GM21528 (cell line): ENCODE data around the gene PAPOLG.
"Not testable (repeated sequence)": the region's sequence is repeated elsewhere in the genome, so short reads cannot be mapped to it uniquely, and the experiment has no call there.

Experiments
- ATAC-seq: cut with Tn5 transposase; IDR thresholded peaks from one replicate; pipeline ENCODE4 v1.9.1; 2021; ENCODE audit warnings: mild to moderate bottlenecking, moderate library complexity; ENCODE audit not compliant: unreplicated experiment, low FRiP score

PAPOLG gene

DNA sequence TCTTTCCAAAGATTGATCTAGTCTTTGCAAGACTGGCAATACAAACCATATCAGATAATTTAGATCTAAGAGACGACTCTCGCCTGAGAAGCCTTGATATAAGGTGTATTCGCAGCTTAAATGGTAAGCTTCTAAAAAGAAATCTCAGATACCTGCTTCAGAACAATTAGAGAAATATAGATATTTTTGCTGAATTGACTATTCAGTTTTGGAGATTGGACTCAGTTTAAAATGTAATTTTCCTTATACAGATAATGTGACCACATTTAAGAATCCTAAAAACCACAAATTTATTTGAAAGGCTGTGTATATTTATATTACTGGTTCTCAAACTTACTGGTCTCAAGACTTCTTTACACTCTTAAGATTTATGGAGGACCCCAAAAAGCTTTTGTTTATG, 15.4 kb downstream of the PAPOLG start:
- no peak for ATAC-seq

DNA sequence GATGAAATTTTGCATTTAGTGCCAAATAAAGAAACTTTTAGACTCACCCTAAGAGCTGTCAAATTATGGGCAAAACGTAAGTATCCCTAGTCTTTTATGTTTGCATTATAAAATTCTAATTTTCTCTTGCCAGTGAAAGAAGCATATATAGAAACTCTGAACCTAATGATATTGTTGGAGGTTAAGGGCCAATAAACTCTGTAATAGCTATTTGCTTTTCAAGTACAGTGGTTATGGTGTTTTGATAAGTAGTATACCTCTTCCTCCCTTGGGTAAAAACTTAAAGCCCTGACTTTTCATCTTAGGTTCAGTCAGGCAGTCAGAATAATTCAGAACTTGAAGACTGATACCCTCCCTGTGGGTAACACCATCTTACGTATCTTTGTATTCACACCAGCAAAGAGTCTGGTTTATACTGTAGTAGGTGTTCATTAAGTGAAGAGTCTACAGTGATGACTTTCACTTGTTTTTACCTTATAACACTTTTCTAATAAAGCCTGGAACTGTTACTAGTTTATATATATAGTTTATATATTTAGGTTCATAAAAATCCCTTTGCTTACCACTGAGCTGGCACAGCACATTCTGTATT, 19.1 kb downstream of the PAPOLG start:
- ATAC-seq, result no peak

DNA sequence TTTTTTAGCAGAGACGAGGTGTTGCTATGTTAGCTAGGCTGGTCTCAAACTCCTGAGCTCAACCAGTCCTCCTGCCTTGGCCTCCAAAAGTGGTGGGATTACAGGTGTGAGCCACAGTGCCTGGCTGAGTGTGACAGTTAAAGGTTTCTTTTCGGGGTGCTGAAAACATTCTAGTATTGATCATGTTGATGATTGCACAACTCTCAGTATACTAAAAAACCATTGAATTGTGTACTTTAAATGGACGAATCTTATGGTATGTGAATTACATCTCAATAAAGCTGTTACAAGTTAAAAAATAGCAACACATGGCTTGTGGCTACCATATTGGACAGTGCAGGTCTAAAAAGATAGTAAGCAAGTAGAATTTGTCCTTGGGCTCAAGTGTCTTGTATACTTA, 22.3 kb downstream of the PAPOLG start:
- no peak for ATAC-seq

DNA sequence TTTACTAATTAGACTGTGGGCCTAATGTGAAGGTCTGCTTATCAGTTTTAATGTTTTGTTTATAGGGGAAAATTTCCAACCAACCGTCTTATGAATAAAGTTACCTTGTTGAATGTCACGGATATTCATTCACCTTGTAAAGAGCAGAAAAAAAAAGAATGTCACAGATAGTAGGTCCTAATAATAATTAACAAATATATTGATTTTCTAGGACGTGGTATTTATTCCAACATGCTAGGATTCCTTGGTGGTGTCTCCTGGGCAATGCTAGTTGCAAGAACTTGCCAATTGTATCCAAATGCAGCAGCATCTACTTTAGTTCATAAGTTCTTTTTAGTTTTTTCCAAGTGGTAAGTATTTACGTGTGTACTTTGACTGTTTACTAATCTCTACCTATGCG, 23.4 kb downstream of the PAPOLG start:
- no peak for ATAC-seq

DNA sequence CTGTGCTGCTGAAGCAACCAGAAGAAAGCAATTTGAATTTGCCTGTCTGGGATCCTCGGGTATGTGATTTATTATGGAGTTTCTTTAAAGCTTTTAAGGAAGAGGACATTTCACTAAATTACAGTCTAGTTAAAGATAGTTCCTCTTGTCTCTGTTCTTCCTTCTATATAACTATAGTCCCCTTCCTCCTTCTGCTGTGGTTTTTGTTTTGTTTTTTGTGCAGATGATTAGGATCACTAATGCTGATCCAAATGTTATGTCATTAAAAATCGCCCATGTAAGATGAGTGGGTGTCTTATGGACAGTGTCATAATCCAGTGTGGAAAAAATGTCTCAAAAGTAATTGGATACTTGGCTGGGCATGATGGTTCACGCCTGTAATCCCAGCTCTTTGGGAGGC, 24.7 kb downstream of the PAPOLG start:
- ATAC-seq, result no peak

DNA sequence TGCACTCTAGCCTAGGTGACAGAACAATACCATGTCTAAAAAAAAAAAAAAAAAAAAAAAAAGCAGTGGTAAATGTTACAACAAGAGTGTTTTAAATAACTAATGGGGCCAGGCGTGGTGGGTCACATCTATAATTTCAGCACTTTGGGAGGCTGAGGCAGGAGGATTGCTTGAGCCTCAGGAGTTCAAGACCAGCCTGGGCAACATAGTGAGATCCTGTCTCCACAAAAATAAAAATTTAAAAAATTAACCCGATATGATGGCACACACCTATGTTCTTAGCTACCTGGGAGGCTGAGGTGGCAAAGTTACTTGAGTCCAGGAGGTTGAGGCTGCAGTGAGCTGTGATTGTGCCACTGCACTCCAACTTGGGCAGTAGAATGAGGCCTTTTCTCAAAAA, 37.1 kb downstream of the PAPOLG start:
- no peak for ATAC-seq

DNA sequence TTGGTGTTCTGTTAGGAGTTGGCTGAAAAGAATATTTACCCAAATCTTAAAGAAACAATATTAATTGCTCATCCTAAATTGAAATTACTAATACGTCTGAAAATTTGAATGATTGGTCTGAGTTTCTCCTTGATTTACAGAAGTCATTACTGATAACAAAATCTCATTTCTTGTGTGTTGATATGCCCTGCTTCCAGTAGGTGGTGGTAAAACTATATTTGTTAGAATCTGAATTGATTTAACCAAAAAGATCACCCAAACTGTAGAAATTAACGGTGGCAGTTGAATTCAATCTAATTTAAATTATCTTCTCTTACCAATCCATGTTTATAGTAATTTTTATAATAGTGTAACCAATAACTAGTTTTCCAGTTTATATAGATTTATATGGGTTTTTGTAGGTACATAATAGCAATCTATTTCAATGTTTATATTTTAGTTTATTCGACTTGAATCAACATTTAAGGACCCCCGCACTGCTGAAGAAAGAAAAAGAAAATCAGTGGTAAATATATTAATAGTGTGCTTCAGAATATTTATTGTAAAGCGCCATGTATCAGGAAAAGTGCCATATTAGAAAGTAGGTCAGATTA, 38.3 kb downstream of the PAPOLG start:
- ATAC-seq, result no peak

DNA sequence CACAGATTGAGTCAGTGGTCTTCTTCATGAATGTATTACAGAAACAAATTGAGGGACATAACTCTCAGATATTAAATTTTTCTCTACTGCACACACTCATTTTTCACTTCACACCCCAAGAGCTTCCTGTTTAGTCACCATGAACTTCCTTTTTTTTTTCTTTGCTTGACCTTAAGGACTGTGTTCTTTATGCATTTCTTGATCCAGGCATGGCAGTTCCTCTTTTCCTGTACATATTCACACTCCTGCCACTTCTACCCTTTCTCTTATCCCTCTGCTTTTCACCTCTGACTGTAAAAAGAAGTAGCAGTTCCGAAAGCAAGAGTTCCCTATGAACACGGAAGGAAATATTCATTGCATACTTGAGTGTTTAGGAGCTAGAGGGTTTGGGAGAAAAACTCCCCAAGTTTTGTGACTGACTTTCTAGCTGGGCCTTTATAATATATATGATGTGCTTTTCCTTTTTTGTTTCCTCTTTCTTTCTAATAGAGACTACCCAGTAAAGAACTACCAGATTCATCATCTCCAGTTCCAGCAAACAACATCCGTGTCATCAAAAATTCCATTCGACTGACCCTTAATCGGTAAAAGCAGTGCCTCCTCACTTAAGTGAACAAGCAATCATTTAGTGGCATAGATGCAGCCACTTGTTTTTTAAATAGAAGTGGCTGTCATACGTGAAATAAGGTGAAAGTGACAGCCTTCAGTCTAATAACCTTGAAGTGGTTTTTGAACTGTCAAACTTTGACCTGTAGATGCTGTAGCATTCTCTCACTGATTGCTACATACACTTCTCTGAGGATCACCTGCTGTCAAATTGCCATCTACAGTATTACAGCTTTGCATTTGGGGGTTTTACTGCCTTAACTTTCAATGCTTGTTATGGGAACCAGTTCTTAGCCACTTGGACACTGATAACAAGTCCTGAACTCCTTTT, 40.8 kb downstream of the PAPOLG start:
- ATAC-seq, result no peak

DNA sequence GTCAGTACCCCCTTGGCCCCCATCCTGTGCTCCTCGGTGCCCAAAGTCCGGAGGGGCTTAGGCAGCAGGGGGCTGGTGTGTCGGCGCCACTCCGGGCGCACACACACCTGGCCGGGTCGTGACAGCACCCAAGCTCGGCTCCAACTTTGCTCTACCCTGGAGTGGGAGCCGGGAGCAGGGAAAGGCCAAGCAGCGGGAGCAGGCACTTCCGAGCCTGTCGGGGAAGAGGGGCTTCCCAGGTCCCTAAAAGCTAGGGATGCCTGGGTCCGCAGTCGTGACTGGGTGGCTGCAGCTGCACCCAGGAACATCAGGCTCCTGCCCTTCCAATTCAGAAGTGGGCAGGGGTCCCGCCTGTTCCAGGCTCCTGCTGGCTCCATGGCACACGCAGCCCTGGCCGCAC, 48.4 kb downstream of the PAPOLG start:
- no peak for ATAC-seq

DNA sequence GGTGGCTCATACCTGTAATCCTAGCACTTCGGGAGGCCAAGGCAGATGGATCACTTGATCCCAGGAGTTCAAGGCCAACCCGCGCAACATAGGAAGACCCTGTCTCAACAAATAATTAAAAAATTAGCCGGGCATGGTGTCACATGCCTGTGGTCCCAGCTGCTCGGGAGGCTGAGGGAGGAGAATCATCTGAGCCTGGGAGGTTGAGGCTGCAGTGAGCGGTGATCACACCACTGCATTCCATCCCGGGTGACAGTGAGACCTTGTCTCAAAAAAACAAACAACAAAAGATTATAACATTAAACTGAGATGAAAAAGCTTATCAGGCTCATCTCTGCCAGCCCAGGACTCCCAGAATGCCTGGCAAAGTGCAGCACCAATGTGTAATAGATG, 50.5 kb downstream of the PAPOLG start:
- ATAC-seq, result no peak

DNA sequence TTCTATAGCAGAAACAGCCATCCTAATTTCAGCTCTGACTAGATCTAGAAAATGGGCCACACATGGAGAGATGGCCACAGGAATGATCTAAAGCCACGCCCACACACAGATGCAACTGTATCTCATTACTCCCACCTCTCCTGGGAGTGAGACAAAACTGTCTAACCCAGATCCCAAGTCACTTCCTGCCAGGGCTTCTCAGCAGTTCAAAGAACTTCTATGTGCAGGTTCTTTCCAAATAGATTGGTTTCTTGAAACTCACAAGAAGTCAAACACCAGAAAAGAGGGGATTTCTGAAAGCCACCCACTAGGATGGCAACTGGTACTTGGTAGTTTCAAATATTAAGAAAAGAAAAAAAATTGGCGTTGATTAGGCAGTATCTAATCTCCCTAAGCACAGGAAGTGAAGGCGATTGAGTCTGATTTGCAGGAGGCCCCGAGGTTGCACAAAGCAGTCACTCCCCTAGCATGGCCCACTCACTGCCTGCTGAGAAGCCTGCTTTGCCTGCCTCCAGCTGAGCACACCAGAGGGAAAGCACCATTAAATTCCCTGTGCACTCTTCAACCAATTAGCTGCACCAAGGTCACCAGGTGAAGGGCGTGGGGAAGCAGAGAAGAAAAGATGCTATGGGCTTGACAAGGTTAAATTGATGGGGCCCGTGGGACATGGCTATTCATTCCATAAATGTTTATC, 51.1 kb downstream of the PAPOLG start:
- peak; percentile 67 for ATAC-seq

DNA sequence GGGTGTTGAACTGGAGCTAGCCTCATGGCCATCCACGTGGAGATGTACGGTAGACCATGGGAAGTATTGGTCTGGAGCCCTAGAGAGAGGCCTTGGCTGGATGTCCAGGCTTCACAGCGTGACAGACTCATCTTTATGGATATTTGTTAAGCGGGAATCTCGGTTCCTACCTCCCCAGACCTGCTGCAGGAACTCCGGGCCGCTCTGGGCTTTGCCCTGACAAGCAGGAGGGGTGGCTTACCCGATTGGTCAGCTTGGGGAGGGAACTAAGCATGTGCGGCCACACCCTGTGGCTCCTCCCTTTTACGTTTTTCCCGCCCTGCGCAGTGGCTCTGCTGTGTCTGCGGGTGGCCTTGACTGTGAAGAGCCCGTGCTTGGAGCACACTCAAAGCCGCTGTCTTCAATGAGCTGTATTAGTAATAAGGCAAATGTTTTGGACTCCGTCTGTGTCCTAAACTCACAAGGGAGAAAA, 52.3 kb downstream of the PAPOLG start:
- no peak for ATAC-seq

DNA sequence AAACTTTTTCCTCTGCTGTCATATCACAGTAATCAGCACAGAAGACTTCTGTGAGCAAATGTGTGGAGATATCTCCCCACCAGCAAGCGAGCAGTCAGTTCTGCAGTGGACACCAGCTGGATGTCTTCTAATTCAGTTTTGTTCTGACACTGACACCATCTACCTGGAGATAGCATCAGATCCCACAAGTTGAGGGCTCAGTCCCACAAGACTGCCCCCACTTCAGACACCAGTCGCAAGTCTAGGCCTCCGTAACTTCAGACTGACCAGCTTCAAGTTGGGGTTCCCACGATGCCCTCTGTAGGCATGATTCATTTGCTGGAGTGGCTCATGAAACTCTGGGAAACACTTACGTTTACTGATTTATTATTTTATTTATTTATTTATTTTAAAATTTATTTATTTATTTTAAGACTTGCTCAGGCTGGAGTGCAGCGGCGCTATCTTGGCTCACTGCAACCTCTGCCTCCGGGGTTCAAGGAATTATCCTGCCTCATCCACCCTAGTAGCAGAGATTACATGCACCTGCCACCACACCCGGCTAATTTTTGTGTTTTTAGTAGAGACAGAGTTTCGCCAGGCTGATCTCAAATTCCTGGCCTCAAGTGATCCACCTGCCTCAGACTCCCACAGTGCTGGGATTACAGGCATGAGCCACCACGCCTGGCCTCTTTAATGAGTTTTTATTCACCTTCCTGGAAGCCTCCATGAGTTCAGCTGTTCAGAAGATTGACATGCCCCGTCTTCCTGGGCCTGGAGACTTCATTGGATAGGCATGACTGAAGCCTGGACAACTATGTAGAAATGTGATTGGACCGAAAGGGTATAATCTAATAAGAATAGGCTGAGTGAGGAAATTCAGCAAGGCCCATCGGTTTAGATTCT, 55.7 kb downstream of the PAPOLG start:
- ATAC-seq, result no peak

DNA sequence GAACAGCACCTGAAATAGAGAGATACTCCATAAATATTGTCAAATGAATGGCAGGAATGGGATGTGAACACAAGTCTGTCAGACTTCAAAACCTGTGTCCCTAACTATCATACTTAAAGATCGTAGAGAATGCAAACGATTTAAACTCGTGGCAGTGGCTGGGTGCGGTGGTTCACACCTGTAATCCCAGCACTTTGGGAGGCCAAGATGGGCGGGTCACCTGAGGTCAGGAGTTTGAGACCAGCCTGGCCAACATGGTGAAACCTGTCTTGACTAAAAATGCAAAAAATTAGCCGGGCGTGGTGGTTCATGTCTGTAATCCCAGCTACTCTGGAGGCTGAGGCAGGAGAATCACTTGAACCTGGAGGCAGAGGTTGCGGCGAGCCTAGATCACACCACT, 61.1 kb downstream of the PAPOLG start:
- not testable (repeated sequence) for ATAC-seq

DNA sequence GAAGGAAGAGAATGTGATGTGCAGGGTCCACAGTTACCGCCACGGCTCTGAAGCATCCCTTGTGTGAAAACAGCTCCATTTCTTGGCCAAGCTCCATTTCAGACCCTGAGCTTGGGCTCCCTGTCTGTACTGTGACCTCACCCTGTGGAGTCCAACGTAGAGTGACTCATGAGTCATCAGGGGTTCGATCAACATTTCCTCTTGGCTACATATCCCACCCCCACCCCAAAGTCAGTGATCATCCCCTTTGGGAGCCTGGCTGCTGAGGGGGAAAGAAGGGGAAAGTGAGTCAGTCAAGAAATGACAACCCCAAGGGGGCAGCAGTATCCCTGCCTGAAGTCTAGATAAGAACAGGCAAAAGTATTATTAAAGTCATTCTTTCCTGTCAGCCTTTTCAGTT, 62.2 kb downstream of the PAPOLG start:
- no peak for ATAC-seq

DNA sequence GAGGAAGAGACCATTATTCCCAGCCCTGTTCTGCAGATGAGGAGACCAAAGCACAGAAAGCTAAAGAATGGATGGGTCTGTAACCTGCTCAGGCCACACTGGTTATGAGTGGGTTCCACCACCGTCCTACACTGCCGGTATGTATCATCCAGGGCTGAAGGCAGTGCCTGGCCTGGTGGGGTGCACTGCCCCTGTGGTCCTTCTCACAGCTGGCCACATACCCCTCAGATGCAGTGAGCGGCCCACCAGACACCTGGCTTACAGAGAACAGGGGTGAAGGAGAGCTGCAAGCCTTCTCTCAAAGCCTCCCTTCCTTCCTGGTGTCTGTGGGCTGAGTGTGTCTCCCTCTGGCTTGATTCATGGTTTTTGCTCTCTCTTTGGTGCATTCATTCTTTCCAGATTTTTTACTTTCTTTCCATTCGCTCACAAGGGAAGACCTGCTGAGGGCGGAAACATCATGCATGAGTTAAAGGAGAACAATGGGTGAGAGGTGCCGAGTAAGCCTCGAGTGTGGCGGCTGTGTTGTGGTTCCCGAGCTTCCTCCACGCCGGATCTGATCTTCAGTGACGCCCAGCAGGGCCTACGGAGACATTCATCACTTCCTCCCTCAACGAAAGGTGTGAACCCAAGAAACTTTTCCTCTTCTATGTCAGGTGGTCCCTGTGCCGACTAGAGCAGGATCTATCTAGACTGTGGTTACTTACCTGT, 63.2 kb downstream of the PAPOLG start:
- no peak for ATAC-seq

DNA sequence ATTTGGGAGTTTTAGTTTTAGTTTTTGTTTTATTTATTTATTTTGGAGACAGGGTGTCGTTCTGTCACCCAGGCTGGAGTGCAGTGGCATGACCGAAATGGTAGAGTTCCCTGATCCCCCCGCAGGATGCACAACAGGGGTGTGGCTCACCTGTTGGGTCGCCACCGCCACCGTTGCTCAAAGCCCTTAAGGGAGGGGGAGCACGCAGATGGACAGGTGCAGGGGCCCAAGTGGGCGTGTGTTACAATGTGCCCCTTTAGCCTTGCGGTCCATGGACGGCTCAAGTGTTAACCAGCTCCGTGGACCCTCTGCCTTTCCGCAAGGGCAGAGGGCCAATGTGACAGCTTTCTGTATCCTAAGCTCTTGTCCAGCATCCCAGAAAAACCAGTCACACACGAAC, 63.9 kb downstream of the PAPOLG start:
- ATAC-seq, result no peak

DNA sequence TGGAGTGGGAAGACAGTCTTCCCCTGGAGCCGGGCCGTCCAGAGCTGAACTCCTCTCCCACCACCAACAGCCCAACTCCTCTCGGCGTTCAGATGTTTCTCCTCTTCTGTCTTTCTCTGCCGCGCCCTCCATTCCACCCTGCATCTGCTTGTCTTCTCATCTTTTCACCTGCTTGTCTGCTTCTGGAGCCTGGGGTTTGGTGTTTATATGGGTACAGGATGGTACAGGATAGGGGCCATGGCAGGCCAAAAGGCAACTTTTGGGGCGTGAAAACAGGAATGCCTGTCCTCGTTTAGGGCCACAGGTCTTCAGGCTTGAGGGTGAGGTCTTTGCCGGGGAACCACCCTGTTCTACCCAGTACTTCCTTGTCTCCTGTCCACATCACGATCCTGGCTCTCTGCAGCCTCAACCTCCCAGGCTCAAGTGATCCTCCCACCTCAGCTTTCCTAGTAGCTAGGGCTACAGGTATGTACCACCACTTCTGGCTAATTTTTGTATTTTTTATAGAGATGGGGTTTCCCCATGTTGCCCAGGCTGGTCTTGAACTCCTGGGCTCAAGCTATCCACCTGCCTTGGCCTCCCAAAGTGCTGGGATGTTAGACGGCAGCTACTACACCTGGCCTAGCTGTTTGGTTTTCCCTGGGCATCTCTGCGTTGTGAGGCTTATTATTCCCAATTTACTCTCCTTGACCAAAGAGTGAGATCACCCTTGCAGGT, 64.5 kb downstream of the PAPOLG start:
- no peak for ATAC-seq

DNA sequence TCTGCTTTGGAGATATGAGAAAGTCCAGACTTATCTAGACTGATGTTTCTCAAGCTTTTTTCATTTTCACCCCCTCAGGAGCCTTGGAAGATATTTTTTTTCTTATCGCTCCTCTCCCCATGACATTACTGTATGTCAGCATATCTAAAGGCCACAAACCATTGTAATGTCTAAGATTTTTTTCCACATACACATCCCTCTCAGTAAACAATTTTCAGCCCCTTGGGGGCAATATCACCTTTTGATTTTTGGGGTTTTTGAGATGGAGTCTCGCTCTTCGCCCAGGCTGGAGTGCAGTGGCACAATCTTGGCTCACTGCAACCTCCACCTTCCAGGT, 65.0 kb downstream of the PAPOLG start:
- no peak for ATAC-seq
